IMR-90 (cell line): ENCODE data around the gene RHEX. TPM values are rescaled to one million over a fixed set of nuclear protein-coding genes. Genes with fewer than 3 reads are reported as not detected.

Experiments used
- ATAC-seq: fragments of 200-7000 bp; cut with Tn5 transposase; 2 replicates; pipeline ENCODE4 v1.9.1; 2020; ENCODE audit warnings: low read depth, mild to moderate bottlenecking, moderate library complexity
- BruUV-seq: library from RNA; stranded (reverse); fragments of 400-500 nt; replicated peaks from 2 replicates; lab custom pipeline; 2021; lab: Mats Ljungman, UMichigan
- CTCF ChIA-PET: fragments of 300-600 bp; formaldehyde crosslinking; extraction: SDS; loops from one replicate; lab custom pipeline; 2021; ENCODE audit warnings: antibody characterized with exemption; lab: Yijun Ruan, JAX
- POLR2A ChIA-PET: fragments of 300-600 bp; sonication (Branson Sonifier 250); formaldehyde crosslinking; loops from one replicate; lab custom pipeline; 2022; ENCODE audit warnings: antibody characterized with exemption; ENCODE audit not compliant: unreplicated experiment; lab: Charles Lee
- DNase-seq: peaks from one replicate; pipeline ENCODE4 v3.0.0; 2013
- H2AFZ ChIP-seq: replicated peaks from 2 replicates; pipeline ENCODE3; 2013; ENCODE audit warnings: low read length, mild to moderate bottlenecking; ENCODE audit not compliant: poor library complexity
- H2AK5ac ChIP-seq: 2 replicates; pipeline ENCODE4 v1.6.1; 2013; ENCODE audit warnings: low read depth, low read length, inconsistent platforms
- H2AK9ac ChIP-seq: replicated peaks from 2 replicates; pipeline ENCODE3; 2013; ENCODE audit warnings: mild to moderate bottlenecking, low read depth, low read length, moderate library complexity; ENCODE audit not compliant: poor library complexity
- H2BK120ac ChIP-seq: 2 replicates; pipeline ENCODE4 v1.6.1; 2013; ENCODE audit warnings: low read depth, low read length, inconsistent platforms
- H2BK15ac ChIP-seq: 3 replicates; pipeline ENCODE4 v1.6.1; 2013; ENCODE audit warnings: low read depth, low read length, inconsistent platforms
- H2BK20ac ChIP-seq: 2 replicates; pipeline ENCODE4 v1.6.1; 2013; ENCODE audit warnings: low read depth, mild to moderate bottlenecking, inconsistent platforms, low read length, moderate library complexity
- H2BK5ac ChIP-seq: 2 replicates; pipeline ENCODE4 v1.6.1; 2013; ENCODE audit warnings: mild to moderate bottlenecking, low read depth, low read length, inconsistent platforms; ENCODE audit not compliant: poor library complexity, severe bottlenecking
- H3K14ac ChIP-seq: replicated peaks from 2 replicates; pipeline ENCODE4 v1.6.1; 2013; ENCODE audit warnings: low read depth, low read length, inconsistent platforms
- H3K18ac ChIP-seq: 2 replicates; pipeline ENCODE4 v1.6.1; 2013; ENCODE audit warnings: low read depth, low read length, control low read depth
- H3K23ac ChIP-seq: 2 replicates; pipeline ENCODE4 v1.6.1; 2013; ENCODE audit warnings: low read depth, low read length, inconsistent platforms
- H3K27ac ChIP-seq: 2 replicates; pipeline ENCODE4 v1.5.1; 2013; ENCODE audit warnings: mild to moderate bottlenecking, control low read depth, low read length; ENCODE audit not compliant: insufficient read depth
- H3K27me3 ChIP-seq: 2 replicates; pipeline ENCODE4 v1.6.1; 2013; ENCODE audit warnings: low read length; ENCODE audit not compliant: control insufficient read depth, insufficient read depth
- H3K36me3 ChIP-seq: 2 replicates; pipeline ENCODE4 v1.6.1; 2013; ENCODE audit warnings: low read length, mixed read lengths; ENCODE audit not compliant: control insufficient read depth, insufficient read depth
- H3K4ac ChIP-seq: 2 replicates; pipeline ENCODE4 v1.6.1; 2013; ENCODE audit warnings: low read depth, low read length, inconsistent platforms
- H3K4me1 ChIP-seq: 2 replicates; pipeline ENCODE4 v1.6.1; 2013; ENCODE audit warnings: low read length, mixed read lengths; ENCODE audit not compliant: control insufficient read depth, insufficient read depth
- H3K4me2 ChIP-seq: 2 replicates; pipeline ENCODE4 v1.6.1; 2013; ENCODE audit warnings: low read depth, mild to moderate bottlenecking, control low read depth, low read length, moderate library complexity
- H3K4me3 ChIP-seq: 2 replicates; pipeline ENCODE4 v1.5.1; 2013; ENCODE audit warnings: low read depth, mild to moderate bottlenecking, control low read depth, low read length, moderate library complexity; ENCODE audit not compliant: insufficient read depth
- H3K56ac ChIP-seq: 2 replicates; pipeline ENCODE4 v1.6.1; 2013; ENCODE audit warnings: low read length, inconsistent platforms; ENCODE audit not compliant: insufficient read depth; ENCODE audit errors: extremely low read depth
- H3K79me1 ChIP-seq, 2 experiments: 2 replicates each; pipeline ENCODE4 v1.6.1; 2013; ENCODE audit warnings: low read length in 2 of 2, inconsistent platforms in 1 of 2, low read depth in 1 of 2
- H3K9ac ChIP-seq: 2 replicates; pipeline ENCODE4 v1.6.1; 2013; ENCODE audit warnings: low read depth, low read length, control low read depth
- H3K9me1 ChIP-seq: 2 replicates; pipeline ENCODE4 v1.6.1; 2013; ENCODE audit warnings: low read length, inconsistent platforms; ENCODE audit not compliant: insufficient read depth
- H3K9me3 ChIP-seq: 2 replicates; pipeline ENCODE4 v1.6.1; 2013; ENCODE audit warnings: low read length; ENCODE audit not compliant: control insufficient read depth, insufficient read depth
- H4K20me1 ChIP-seq: 2 replicates; pipeline ENCODE4 v1.6.1; 2013; ENCODE audit warnings: low read length, inconsistent platforms; ENCODE audit not compliant: insufficient read depth
- H4K5ac ChIP-seq: 2 replicates; pipeline ENCODE4 v1.6.1; 2013; ENCODE audit warnings: mild to moderate bottlenecking, low read depth, low read length, control low read depth
- H4K8ac ChIP-seq, 2 experiments: 2 replicates each; pipeline ENCODE4 v1.6.1; 2013; ENCODE audit warnings: low read depth in 2 of 2, low read length in 2 of 2, control low read depth in 1 of 2, inconsistent platforms in 1 of 2
- H4K91ac ChIP-seq: 2 replicates; pipeline ENCODE4 v1.6.1; 2013; ENCODE audit warnings: low read depth, low read length, inconsistent platforms; ENCODE audit not compliant: insufficient read depth
- BHLHE40 ChIP-seq: fragments of 150-350 bp; IDR thresholded peaks from 2 replicates; pipeline ENCODE4 v1.6.1; 2016; ENCODE audit warnings: mild to moderate bottlenecking, low read depth, low read length
- CEBPB ChIP-seq: IDR thresholded peaks from 2 replicates; pipeline ENCODE4 v1.6.1; 2012; ENCODE audit warnings: low read depth, low read length, improper control_type of control experiment
- CHD1 ChIP-seq: IDR thresholded peaks from 2 replicates; pipeline ENCODE4 v1.6.1; 2012; ENCODE audit warnings: low read depth, low read length, improper control_type of control experiment
- CTCF ChIP-seq: conservative IDR thresholded peaks from 2 replicates; pipeline ENCODE4 v1.5.1; 2012; ENCODE audit warnings: mild to moderate bottlenecking, low read depth, low read length, improper control_type of control experiment
- ELK1 ChIP-seq: fragments of 150-350 bp; IDR thresholded peaks from 2 replicates; pipeline ENCODE4 v1.6.1; 2016; ENCODE audit warnings: low read depth, mild to moderate bottlenecking, low read length, moderate library complexity, borderline replicate concordance
- FOS ChIP-seq: fragments of 150-350 bp; IDR thresholded peaks from 2 replicates; pipeline ENCODE4 v1.6.1; 2016; ENCODE audit warnings: low read depth, low read length
- MAFK ChIP-seq: IDR thresholded peaks from 2 replicates; pipeline ENCODE4 v1.6.1; 2012; ENCODE audit warnings: low read depth, low read length, improper control_type of control experiment
- MAZ ChIP-seq: IDR thresholded peaks from 2 replicates; pipeline ENCODE4 v1.6.1; 2012; ENCODE audit warnings: low read depth, mild to moderate bottlenecking, low read length, improper control_type of control experiment, moderate library complexity, borderline replicate concordance
- MXI1 ChIP-seq: IDR thresholded peaks from 2 replicates; pipeline ENCODE4 v1.6.1; 2012; ENCODE audit warnings: low read depth, mild to moderate bottlenecking, low read length, moderate library complexity, borderline replicate concordance
- NFE2L2 ChIP-seq: fragments of 150-350 bp; IDR thresholded peaks from 2 replicates; pipeline ENCODE4 v1.6.1; 2016; ENCODE audit warnings: low read depth, mild to moderate bottlenecking, low read length
- POLR2A ChIP-seq: IDR thresholded peaks from 2 replicates; pipeline ENCODE4 v1.6.1; 2012; ENCODE audit warnings: mild to moderate bottlenecking, low read depth, low read length
- RAD21 ChIP-seq: IDR thresholded peaks from 2 replicates; pipeline ENCODE4 v1.6.1; 2012; ENCODE audit warnings: low read length, improper control_type of control experiment
- RCOR1 ChIP-seq: IDR thresholded peaks from 2 replicates; pipeline ENCODE4 v1.6.1; 2012; ENCODE audit warnings: mild to moderate bottlenecking, low read length, improper control_type of control experiment; ENCODE audit not compliant: insufficient replicate concordance
- RFX5 ChIP-seq: IDR thresholded peaks from 2 replicates; pipeline ENCODE4 v1.8.0; 2012; ENCODE audit warnings: low read depth, mild to moderate bottlenecking, low read length, moderate library complexity
- SMC3 ChIP-seq: fragments of 150-350 bp; IDR thresholded peaks from 2 replicates; pipeline ENCODE4 v1.6.1; 2016; ENCODE audit warnings: low read depth, mild to moderate bottlenecking, antibody characterized with exemption, low read length, moderate library complexity
- USF2 ChIP-seq: fragments of 150-350 bp; IDR thresholded peaks from 2 replicates; pipeline ENCODE4 v1.6.1; 2017; ENCODE audit warnings: mild to moderate bottlenecking, antibody characterized with exemption, low read length, low read depth
- WGBS, 2 experiments: methylation state at CpG; one replicate each; pipeline versions ENCODE4 v1.1.5 to v1.1.7; 2013; ENCODE audit warnings: missing lambda C conversion rate in 2 of 2; ENCODE audit not compliant: insufficient read length in 1 of 2; ENCODE audit errors: extremely low coverage in 2 of 2; 5-methylcytosine and 5-hydroxymethylcytosine counted together
- dilution Hi-C: fragments of 300-500 bp; cut with HindIII; formaldehyde crosslinking; loops from one replicate; pipeline ENCODE4 v1.14.3; 2018; ENCODE audit warnings: low sequenced_read_pairs; ENCODE audit not compliant: unreplicated experiment
- in situ Hi-C: fragments of 300-500 bp; cut with MboI; formaldehyde crosslinking; loops from 3 replicates; pipeline ENCODE4 v1.14.3; 2019; ENCODE audit warnings: low sequenced_read_pairs, inconsistent platforms, mixed read lengths
- intact Hi-C: fragments of 100-400 bp; cut with micrococcal nuclease; formaldehyde crosslinking; loops from 2 replicates; pipeline ENCODE4 v1.10.0; 2022
- polyA plus RNA-seq, 3 experiments: library from polyadenylated mRNA; depleted of rRNA; stranded (reverse); fragments of >200 nt; gene quantifications; 2 replicates each; pipeline ENCODE4 v1.2.3, GENCODE V29; 2012; ENCODE audit warnings: low replicate concordance in 1 of 3
- total RNA-seq: library from RNA; depleted of rRNA; stranded (reverse); fragments of >200 nt; gene quantifications from 2 replicates; pipeline ENCODE4 v1.2.3, GENCODE V29; 2012

The RHEX gene
- total and polyA plus RNA-seq, 2 of the 4 experiments (the other 2 are of a cell fraction), result not detected

GRCh38 chr1:206108635-206109034 is 55.7 kb downstream of the RHEX start:
- Histone ChIP-seq H3K4ac (no peak overlapping the region), H4K91ac (no peak overlapping the region), H2AFZ (no peak overlapping the region), H3K23ac (no peak overlapping the region), H3K18ac (no peak overlapping the region), H3K4me3 (no peak overlapping the region), H2BK120ac (no peak overlapping the region), H3K4me1 (no peaks in the 10 kb centered on the region), H3K27me3 (peaks cover 37% of the 10 kb centered on the region), H4K5ac (no peak overlapping the region), H2BK20ac (no peak overlapping the region), H2AK5ac (no peak overlapping the region), H3K27ac (no peak overlapping the region), H3K9me1 (no peaks in the 10 kb centered on the region), H3K9ac (no peak overlapping the region), H3K14ac (no peak overlapping the region), H4K8ac (no peak overlapping the region), H4K20me1 (no peaks in the 10 kb centered on the region), H3K36me3 (no peaks in the 10 kb centered on the region), H3K4me2 (no peak overlapping the region), H3K79me1 (no peaks in the 10 kb centered on the region), H2BK5ac (no peak overlapping the region), H3K56ac (no peak overlapping the region), H2AK9ac (no peak overlapping the region), H2BK15ac (no peak overlapping the region), H3K9me3 (no peaks in the 10 kb centered on the region)
- CTCF ChIA-PET, result interaction anchor here (0.6 to 1.2 kb wide), 3 partner anchors 124 to 387 kb away, joined by 3 to 9 read pairs (median 3); no protein-coding TSS in a partner anchor
- 67% methylated on average over 1 of the region's 2 CpGs; no CpG with 5 or more reads in 1 of the 2 experiments for WGBS, 2 experiments
- dilution Hi-C loops (no loop called here), intact Hi-C loops (loop anchor here (10.0 kb wide), 1 partner anchor 454 kb away; no protein-coding TSS in a partner anchor), in situ Hi-C loops (loop anchor here (10.0 to 25.0 kb wide), 2 partner anchors 314 to 446 kb away; no protein-coding TSS in a partner anchor)
- ATAC-seq (no peak), DNase-seq (no peak)
- TF ChIP-seq NFE2L2 (no peak), MAFK (no peak), CHD1 (no peak), RAD21 (no peak), MAZ (no peak), CEBPB (no peak), MXI1 (no peak), ELK1 (no peak), FOS (no peak), SMC3 (no peak), BHLHE40 (no peak), RCOR1 (no peak), CTCF (no peak), USF2 (no peak), POLR2A (no peak), RFX5 (no peak)
- POLR2A ChIA-PET, result no interaction called here
- no TSS peak for BruUV-seq
